DMS 273 (cell line): ENCODE results near the gene DOCK4.
A peak's percentile ranks its signal among the peaks of the same experiment; 100 is the strongest.

ENCODE experiments used
- DNase-seq: peaks from one replicate; lab custom pipeline; 2025; ENCODE audit not compliant: unreplicated experiment; lab: John Stamatoyannopoulos, UW

DOCK4 gene

DNA sequence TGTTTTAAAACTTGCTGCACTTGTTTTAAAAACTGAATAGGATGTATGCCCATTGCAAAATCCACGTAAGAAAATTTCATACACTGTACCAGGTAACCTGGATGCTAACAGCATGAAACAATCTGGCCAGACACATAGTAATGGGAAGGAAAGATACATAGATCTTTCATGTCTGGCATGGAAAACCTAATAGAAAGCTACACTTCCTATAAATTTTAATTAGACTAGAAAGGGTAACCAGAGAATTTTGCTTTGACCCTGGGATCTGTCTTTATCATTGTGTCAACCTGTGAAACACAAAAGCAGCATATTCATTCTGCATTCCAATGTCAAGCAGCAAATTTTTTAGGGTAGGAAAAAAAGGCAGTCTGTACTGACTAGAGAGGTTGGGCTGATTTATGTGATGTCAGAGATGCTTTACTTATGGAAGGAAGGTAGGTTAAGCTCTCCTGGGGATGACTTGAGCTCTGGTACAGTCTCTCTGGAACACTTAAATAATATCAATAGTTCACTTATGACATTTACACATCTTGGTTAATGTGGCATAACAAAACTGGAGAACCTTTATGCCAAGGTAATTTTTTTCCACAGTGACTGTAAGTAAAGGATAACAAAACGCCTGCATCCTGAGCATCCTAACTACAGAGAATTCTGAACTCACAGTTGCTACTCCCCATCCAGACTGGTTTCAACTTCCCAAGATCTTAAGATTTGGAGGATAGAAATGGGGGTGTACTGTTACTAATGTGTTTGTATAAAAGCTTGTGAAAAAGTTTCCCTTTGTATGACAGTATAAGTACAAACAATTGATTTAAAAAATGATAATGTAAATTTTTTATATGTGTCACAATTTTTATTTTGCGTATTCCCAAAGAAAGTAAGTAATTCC is 44.7 kb downstream of the DOCK4 start:
- DNase-seq, result no peak

- no peak for DNase-seq
Observed at GRCh38 chr7:112160771-112161150, 45.4 kb downstream of the DOCK4 start.

DNA sequence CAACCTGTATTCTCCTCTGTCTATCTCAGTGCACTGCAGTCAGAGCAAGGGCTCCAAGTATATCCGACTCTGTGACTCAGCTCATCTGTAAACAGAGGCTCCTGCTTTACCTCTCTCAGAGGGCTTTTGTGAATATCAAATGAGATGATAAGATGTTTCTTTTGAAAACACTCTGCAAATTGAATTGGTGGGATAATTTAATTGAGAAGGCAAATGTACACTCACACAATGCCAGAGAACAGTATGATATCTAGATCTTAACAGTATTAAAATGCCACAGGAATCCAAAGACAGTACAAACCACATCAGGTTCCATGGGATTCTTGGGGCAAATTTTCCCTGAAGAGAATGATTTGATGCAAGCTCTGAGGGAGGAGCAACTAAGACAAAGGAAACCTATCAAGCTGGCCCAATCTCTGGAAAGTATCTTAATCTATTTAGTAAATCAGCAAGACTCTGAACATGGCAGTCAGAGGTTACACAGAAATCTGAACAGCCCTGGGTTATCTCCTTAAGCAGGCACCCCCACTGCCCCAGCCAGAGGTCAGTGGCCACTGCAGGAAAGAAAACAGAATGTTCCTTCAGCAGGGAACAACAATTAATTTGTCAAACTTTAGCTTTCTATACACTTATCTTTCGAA is 45.9 kb downstream of the DOCK4 start:
- peak; percentile 26 for DNase-seq

GRCh38 chr7:112159351-112159750 is 46.8 kb downstream of the DOCK4 start:
- DNase-seq, result no peak

DNA sequence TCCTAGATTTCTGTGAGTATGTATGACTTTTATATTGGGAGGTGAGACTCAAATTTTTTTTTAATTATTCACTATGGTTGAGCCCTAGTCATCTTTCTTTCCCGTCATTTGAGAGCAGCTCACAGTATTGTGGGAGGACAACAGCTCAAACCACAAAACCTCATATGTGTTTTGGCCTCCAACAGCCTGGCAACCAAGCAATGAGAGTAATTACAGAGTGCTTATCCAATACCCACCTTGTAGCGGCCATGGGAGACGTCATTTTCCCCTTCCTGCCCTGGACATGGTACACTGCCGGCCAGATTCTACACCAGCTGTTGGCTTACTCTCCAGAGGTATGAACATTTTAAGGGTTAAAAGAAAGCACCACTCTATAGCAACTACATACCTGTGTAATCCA is 49.1 kb downstream of the DOCK4 start:
- peak; percentile 52 for DNase-seq

DNA sequence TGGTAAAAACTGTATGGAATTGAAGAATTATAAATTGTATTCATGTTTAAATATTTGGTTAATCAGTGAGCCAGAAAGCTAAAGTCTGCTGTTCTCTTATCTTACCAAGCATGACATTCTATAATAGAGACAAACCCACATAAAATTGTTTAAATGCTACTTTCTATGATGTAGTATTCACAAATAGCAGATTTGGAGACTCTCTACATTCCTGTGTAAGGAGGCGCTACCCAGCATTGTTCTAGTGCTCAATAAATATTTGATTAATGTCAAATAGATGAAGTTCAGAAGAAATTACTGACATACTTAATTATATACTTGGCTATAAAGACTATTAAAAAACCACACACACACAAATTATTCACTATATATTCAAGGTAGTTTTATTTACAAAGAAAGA is 49.8 kb downstream of the DOCK4 start:
- DNase-seq, result no peak

DNA sequence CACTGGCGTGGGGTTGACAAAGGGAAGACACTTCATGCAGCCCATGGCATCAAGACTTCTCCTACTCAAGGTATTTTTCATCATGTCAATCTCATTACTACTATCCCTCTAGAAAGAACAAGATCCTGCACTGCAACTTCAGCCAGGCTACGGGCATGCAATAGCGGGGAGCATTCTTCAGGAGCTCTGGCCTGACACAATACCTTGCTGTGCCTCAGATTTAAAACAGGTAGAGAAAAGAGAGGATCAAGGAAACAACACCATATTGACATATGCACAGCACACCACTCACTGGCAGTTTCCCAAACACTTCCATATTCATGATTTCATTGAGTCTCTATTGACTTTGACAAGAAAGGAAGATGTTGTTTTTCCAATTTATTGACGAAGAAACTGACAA is 51.5 kb downstream of the DOCK4 start:
- DNase-seq, result peak; percentile 29

DNA sequence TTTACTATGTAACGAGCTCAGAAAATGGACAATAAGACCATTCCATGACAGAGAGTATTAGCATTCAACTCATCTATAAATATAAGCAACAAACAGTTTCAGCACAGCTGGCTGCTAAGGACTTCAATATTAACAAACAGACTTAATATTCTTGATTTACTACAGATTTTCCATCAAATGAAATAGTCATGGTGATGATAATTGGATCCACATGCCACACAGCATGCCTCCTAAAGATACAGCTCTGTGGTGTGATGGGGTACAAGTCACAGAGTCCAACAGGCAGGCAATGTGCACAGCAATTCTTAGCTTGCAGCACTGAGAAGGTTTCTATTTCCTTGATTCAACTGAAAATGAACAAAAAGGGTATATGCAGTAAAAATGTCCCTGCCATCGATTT is 54.0 kb downstream of the DOCK4 start:
- no peak for DNase-seq

DNA sequence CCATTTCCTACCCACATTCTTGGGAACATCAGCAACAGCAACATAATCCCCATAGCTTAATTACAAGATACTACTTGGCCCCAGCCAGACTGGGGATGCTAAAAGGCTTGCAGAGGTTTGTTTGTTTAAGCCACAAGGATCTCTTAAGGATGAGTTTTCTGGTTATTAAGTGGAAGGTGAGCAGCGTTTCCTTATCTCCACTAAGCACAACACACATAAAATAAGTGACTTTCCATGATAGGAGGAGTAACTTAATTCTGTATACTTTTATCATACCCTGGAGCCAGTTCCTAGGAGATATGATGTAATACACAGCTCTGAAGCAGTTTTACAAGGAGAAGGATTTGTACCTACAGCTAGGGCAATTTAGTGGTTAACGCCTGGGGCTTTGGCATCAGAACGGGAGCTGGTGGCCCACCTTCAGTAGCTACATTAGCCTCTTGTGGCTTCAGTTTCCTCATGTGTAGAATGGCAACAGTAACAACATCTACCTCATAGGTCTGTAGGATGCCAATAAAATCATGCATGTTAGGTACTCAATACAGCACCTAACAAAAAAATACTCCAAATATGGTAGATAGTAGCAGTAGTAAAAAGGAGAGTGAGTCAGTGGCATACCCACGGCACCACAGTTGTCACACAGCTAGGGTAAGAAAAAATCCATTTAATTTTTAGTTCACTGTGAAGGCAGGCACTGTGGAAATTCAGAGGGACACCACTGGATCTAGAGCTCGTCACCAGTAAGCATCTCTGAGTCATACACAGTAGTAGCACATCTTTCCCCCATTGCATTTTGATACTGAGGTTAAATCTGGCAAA is 55.2 kb downstream of the DOCK4 start:
- no peak for DNase-seq

- DNase-seq, result peak; percentile 68
Observed at GRCh38 chr7:112149734-112150133, 56.5 kb downstream of the DOCK4 start.

- DNase-seq, result peak; percentile 73
Observed at GRCh38 chr7:112147793-112148361, 58.3 kb downstream of the DOCK4 start.

DNA sequence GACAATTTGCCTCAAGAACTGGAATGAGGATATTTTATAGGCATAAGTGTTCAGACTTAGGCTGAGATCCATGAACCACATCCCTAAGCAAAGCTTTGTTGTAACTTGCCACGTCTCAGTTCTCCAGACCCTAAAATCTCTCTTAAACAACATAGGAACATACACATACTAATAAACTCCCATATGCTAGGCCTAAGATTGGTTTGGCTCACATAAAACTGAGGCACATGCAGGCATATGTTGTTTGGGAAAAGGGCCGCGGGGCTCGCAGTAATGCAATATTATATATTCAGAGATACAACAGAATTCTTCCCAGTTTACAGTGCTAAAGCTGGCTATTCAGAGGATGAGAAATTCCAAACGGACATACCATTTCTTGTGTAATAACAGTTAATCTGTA is 61.0 kb downstream of the DOCK4 start:
- peak; percentile 72 for DNase-seq

- peak; percentile 94 for DNase-seq
Observed at GRCh38 chr7:112144284-112145059, 61.7 kb downstream of the DOCK4 start.

DNA sequence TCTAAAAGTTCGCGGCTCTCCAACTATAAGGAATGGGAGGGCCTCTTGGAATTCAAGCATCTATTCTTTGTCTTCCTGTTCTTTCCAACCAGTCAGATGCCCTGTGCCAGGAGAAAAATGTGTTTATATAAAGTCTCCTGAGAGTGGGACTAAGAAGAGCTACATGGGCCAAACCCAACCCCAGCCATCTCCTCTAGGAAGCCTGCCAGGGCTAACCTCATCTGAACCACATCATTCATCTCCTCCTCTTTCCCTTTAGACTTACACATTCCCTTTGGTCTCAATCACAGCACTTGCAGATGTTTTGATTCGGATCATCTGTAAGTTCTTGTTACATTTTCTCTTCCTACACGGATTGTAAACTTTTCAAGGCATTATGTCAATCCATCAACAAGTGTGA is 62.6 kb downstream of the DOCK4 start:
- peak; percentile 68 for DNase-seq

DNA sequence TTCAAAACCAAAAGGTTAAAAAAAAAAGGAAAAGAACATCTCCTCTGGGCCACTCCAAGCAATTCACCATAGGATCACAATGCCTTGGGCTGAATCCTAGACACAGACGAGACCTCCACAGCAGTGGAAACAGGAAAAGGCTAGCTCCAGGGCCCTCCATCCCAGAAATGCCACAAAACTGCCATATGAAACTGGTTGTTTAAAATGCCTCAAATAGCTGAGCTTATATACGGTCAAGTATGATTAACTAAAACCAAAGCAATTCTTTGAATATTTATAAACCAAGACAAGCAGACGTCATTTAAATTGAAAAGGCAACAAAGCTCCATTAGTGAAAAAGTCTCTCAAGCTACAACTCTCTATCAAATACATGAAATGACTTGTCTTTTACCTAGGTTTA is 63.1 kb downstream of the DOCK4 start:
- peak; percentile 37 for DNase-seq

DNA sequence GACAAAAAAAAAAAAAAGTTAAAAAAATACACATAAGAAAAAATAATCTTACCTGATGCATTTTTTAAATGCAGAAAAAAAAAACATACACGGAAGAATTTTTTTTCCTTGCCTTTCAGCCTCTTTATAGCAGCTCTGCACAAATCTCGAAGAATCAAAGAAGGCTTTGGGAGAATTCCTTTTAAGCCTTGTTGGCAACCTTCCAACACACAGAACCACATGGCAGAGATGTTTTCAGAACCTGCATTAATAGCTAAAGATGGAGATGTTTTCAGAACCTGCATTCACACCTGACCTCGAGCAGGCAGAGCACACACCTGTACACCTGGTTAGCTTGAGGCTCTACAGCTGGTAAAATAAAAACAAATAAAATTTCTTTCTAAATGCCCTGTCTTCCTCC is 65.6 kb downstream of the DOCK4 start:
- peak; percentile 66 for DNase-seq

DNA sequence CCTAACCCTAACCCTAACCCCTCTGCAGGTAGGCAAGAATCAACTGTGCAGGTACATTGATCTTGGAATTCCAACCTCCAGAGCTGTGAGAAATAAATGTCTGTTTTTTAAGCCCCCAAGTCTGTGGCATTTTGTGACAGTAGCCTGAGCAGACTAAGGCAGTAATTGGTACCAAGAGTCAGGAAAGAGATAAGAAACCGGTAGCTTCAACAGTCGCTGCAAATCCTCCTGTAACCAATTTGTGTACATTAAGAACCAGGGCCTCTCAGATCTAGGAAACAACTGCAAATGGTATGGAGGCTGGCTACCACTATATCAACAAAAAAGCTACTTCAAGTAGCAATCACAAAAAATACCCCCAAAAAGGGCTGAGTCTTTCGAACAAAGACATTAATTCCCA is 67.3 kb downstream of the DOCK4 start:
- no peak for DNase-seq

- no peak for DNase-seq
Observed at GRCh38 chr7:112138325-112138852, 67.8 kb downstream of the DOCK4 start.

DNA sequence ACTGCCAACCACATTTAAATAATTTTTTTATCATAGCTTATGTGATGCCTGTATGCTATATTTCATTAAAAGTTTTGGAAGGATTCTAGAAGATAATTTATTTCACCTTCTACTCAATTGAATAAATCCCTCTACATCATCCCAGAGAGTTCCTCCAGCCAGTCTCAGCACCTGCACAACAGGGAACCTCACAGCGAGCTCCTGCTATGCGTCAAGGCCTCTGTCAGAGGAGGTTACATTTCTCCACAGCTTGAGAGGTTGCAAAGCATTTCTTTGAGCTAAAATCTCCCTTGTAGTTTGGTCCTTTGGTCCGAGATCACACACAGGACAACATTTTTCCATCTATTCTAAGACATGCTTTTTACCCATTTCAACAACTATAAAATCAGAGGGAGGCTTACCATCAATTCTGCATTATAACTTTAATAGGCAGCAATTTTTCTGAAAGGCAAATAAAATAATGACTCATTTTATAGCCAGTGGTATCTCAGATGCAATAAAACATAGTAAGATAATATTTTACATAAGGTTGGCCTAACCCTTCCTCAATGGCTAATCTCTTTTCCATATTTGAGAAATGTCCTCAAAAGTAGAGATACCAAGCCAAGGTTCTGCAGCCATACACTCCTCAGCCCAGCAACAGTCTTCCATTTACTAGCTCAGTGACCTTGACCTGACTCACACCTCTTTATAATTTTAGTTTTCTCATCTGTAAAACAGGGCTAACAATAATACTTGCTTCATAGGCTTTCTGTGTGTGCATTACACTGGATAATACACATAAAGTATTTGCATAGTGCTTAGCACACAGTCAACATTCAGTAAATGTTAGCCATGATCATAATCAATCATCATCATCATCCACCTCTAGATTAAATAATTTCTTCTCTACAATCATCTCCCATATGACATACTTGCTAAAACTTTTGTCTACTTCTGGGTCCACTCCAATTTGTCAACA is 68.8 kb downstream of the DOCK4 start:
- DNase-seq, result no peak
